Measurements from ENCODE around the gene TIAM2. TPM values are rescaled to one million over a fixed set of nuclear protein-coding genes. Genes with fewer than 3 reads are reported as not detected.
A peak's percentile ranks its signal among the peaks of the same experiment; 100 is the strongest.

Gene TIAM2
- total and polyA plus RNA-seq, 7 donors: 3.4 to 20.3 (median 10.0) TPM

DNA sequence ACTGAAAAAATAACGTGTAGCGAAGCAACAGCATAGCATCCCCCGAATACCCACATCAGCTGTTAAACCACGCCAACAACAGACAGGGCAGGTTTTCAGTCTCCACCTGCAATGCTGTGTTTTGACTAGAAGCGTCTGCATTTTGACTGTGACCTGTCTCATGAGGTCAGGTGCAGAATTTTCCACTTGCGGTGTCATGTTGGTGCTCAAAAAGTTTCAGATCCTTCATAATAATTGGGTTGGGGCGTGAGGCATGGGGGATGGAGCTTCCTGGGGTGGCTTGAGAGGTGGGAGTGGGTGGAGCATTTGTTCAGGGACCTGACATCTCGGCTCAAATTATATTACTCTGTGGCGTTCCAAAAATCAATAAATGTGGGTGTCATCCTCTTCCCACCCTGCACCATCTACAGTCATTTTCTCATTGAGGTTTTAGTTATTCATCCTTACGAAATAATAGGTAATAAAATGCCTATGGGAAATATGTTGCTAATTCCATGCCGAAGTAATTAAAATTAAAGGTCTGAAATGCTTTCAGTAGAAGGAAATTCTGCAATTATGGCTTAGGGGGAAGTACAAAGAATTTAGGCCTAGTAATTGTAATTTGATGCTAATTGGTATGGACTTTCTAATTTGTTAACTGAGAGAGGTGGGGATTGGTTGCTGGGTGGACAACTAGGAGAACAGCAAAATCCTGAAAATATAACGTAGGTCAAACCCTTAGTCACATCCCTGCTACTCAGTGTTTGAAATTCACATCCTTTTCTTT is 81.0 kb downstream of the TIAM2 start:
- H3K4me1 ChIP-seq: no peaks in the 10 kb centered on the region
- no peaks in the 10 kb centered on the region for H3K36me3 ChIP-seq (ENCODE audit: insufficient read depth in 1 of 2, low read depth in 1 of 2)
- WGBS, 3 donors: 91 to 95% (median 92%) methylated on average over 12 of the region's 12 CpGs
- H3K4me3 ChIP-seq: no peak overlapping the region
- no peaks in the 10 kb centered on the region for H3K27me3 ChIP-seq (ENCODE audit: insufficient read depth in 3 of 3, low read length in 2 of 3)
- no peaks in the 10 kb centered on the region for H3K9me3 ChIP-seq
- H3K27ac ChIP-seq: no peak overlapping the region
- no peak for ATAC-seq
- DNase-seq: no peak
- intact Hi-C loops (cut with DNase I): no loop called here
- TF ChIP-seq, protein P1, sequence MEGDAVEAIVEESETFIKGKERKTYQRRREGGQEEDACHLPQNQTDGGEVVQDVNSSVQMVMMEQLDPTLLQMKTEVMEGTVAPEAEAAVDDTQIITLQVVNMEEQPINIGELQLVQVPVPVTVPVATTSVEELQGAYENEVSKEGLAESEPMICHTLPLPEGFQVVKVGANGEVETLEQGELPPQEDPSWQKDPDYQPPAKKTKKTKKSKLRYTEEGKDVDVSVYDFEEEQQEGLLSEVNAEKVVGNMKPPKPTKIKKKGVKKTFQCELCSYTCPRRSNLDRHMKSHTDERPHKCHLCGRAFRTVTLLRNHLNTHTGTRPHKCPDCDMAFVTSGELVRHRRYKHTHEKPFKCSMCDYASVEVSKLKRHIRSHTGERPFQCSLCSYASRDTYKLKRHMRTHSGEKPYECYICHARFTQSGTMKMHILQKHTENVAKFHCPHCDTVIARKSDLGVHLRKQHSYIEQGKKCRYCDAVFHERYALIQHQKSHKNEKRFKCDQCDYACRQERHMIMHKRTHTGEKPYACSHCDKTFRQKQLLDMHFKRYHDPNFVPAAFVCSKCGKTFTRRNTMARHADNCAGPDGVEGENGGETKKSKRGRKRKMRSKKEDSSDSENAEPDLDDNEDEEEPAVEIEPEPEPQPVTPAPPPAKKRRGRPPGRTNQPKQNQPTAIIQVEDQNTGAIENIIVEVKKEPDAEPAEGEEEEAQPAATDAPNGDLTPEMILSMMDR (IDR thresholded peaks at IDR 0.05): no peak

DNA sequence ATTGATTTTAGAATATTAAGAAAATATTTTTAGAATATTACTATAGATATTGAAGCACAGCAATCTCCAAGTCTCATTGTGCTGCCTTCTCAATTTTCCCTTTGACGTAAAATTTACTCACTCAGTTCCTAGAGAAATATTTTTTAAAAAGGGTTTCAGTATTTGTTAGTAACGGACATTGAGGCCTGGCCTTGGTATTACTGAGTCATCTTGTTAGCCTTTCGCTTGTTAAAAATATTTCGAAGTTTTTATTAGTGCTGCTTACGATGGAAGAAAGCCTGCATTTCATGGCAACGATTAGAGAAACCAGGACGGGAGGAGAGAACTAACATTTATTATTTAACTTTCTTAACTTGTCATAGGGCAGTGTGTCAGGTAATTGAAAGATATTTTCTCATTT is 82.2 kb downstream of the TIAM2 start:
- DNase-seq (no peak), ATAC-seq (no peak)
- no peak overlapping the region for H3K4me3 ChIP-seq
- 61 to 80% (median 67%) methylated on average over 7 of the region's 7 CpGs for WGBS, 3 donors
- no peak overlapping the region for H3K27ac ChIP-seq
- H3K36me3 ChIP-seq (ENCODE audit: insufficient read depth in 1 of 2, low read depth in 1 of 2): no peaks in the 10 kb centered on the region
- H3K27me3 ChIP-seq (ENCODE audit: insufficient read depth in 3 of 3, low read length in 2 of 3): no peaks in the 10 kb centered on the region
- no peaks in the 10 kb centered on the region for H3K9me3 ChIP-seq
- TF ChIP-seq, protein P1 (IDR thresholded peaks at IDR 0.05): no peak
- no peaks in the 10 kb centered on the region for H3K4me1 ChIP-seq
- intact Hi-C loops (cut with DNase I): no loop called here

DNA sequence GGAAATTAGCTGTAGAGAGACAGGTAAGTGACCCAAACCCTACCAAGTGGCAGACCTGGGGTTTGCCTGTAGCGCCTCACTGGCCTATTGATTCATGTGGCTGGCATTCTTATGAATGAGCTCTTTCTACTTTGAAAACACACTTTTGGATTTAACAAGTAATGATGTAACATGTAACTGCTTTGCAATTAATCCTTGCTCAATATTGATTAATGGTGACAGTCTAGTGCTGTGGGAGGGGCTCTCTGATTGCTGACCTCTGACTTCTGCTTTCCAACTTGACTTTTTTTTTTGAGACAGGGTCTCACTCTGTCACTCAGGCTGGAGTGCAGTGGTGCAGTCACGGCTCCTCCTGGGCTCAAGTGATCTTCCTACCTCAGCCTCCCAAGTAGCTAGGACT is 82.7 kb downstream of the TIAM2 start:
- WGBS, 3 donors: 96 to 100% (median 98%) methylated on average over 2 of the region's 2 CpGs
- no peaks in the 10 kb centered on the region for H3K4me1 ChIP-seq
- no peak for ATAC-seq

DNA sequence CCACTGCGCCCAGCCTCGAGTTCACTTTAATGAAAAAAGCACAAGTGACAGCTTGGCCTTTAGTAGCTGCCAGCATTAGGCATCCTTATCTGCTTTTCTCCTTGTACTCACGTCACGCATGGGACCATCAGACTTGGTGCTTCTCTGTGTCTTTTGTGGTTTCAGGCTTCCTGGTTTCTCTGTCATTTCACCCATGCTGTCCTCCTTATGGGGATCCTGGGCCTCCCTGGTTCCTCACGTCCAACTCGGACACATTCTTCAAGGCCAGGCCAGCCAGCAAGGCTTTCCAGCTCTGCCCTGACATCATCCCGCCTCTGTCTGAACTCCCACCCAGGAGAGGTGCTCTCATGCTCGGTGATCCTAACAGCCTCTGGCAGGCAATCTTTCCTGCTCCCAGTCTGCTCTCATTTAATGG is 83.2 kb downstream of the TIAM2 start:
- 68 to 80% (median 79%) methylated on average over 8 of the region's 8 CpGs for WGBS, 3 donors
- Histone ChIP-seq H3K36me3 (ENCODE audit: insufficient read depth in 1 of 2, low read depth in 1 of 2) (no peaks in the 10 kb centered on the region), H3K4me1 (no peaks in the 10 kb centered on the region), H3K27me3 (ENCODE audit: insufficient read depth in 3 of 3, low read length in 2 of 3) (no peaks in the 10 kb centered on the region), H3K9me3 (no peaks in the 10 kb centered on the region), H3K4me3 (no peak overlapping the region), H3K27ac (no peak overlapping the region)
- TF ChIP-seq, protein P1 (IDR thresholded peaks at IDR 0.05): no peak
- no peak for ATAC-seq
- peak in 1 of 2 donors; percentile 22 for DNase-seq
- intact Hi-C loops (cut with DNase I): no loop called here

More for the DNA sequence above, 82.7 kb downstream of the TIAM2 start:
- no peak overlapping the region for H3K4me3 ChIP-seq
- no peak for DNase-seq
- no peaks in the 10 kb centered on the region for H3K27me3 ChIP-seq (ENCODE audit: insufficient read depth in 3 of 3, low read length in 2 of 3)
- no peaks in the 10 kb centered on the region for H3K9me3 ChIP-seq
- intact Hi-C loops (cut with DNase I): no loop called here
- no peaks in the 10 kb centered on the region for H3K36me3 ChIP-seq (ENCODE audit: insufficient read depth in 1 of 2, low read depth in 1 of 2)
- no peak overlapping the region for H3K27ac ChIP-seq
- TF ChIP-seq, protein P1 (IDR thresholded peaks at IDR 0.05): no peak
